ENCODE data around the gene DACT1.

- no peak for TF ChIP-seq EP300 (IDR thresholded peaks at IDR 0.05; ENCODE audit: low read depth)
- no peak for TF ChIP-seq CTCF (IDR thresholded peaks at IDR 0.05)
These were observed 1.4 kb downstream of the DACT1 start for GRCh38 chr14:58639198-58639565.

Data from transverse colon (tissue), 3 donors.